Esophagus squamous epithelium (tissue), 5 donors: ENCODE data around the gene RABGEF1. TPM values are rescaled to one million over a fixed set of nuclear protein-coding genes. Genes with fewer than 3 reads are reported as not detected.
"Not testable (repeated sequence)": the region's sequence is repeated elsewhere in the genome, so short reads cannot be mapped to it uniquely, and the experiment has no call there.

Experiments
- DNase-seq: peaks from one replicate; lab custom pipeline; 2025; lab: John Stamatoyannopoulos, UW
- H3K27ac ChIP-seq, 4 donors: fragments of 200-600 bp; sonication (generic); one replicate each; pipeline ENCODE4 v1.5.1; 2016 to 2019; ENCODE audit warnings: mild to moderate bottlenecking in 1 of 4
- H3K27me3 ChIP-seq, 4 donors: fragments of 200-600 bp; sonication (generic); 1 replicate in 3 of 4; 2 replicates in 1 of 4; pipeline versions ENCODE4 v1.5.1 to v1.6.0; 2017 to 2021; ENCODE audit warnings: antibody characterized with exemption in 1 of 4
- H3K36me3 ChIP-seq, 3 donors: fragments of 200-600 bp; sonication (generic); one replicate each; pipeline ENCODE4 v1.5.1; 2016 to 2019
- H3K4me1 ChIP-seq, 3 donors: fragments of 200-600 bp; sonication (generic); one replicate each; pipeline ENCODE4 v1.5.1; 2017 to 2019
- H3K4me3 ChIP-seq, 4 donors: fragments of 200-600 bp; sonication (generic); 1 replicate in 3 of 4; 2 replicates in 1 of 4; pipeline ENCODE4 v1.5.1; 2016 to 2019; ENCODE audit warnings: mild to moderate bottlenecking in 2 of 4, moderate library complexity in 1 of 4
- H3K9me3 ChIP-seq, 3 donors: fragments of 200-600 bp; sonication (generic); one replicate each; pipeline ENCODE4 v1.5.1; 2016 to 2019
- POLR2A ChIP-seq, 4 donors: fragments of 450-650 bp; IDR thresholded peaks; one replicate each; pipeline ENCODE4 v1.6.1; 2017; ENCODE audit warnings: antibody characterized with exemption in 4 of 4, mild to moderate bottlenecking in 4 of 4, moderate library complexity in 3 of 4
- WGBS, 2 donors: methylation state at CpG; one replicate each; pipeline ENCODE4 v1.1.5; 2018; 5-methylcytosine and 5-hydroxymethylcytosine counted together
- intact Hi-C: fragments of 100-400 bp; cut with DNase I; formaldehyde crosslinking; loops from one replicate; pipeline ENCODE4 v1.15.0; 2022
- total RNA-seq, 4 donors: library from RNA; depleted of rRNA; stranded (reverse); fragments of >200 nt; gene quantifications; one replicate each; pipeline ENCODE4 v1.1.0, GENCODE V29; 2016
- TF ChIP-seq, protein P1 (sequence below), 6 experiments: fragments of 450-650 bp in 4 of 6; fragments of 200-600 bp in 2 of 6; sonication (generic) in 2 of 6; IDR thresholded peaks; one replicate each; pipeline ENCODE4 v1.5.1; 2016 to 2019; ENCODE audit warnings: antibody characterized with exemption in 6 of 6, mild to moderate bottlenecking in 4 of 6, moderate library complexity in 4 of 6
- donor health status: DM: yes; HTN: yes; CAD: no.

The RABGEF1 gene
- total RNA-seq, 4 donors from 2014 or later, result 27.8 to 48.9 (median 33.5) TPM

GRCh38 chr7:66707825-66708224, 32.7 kb upstream of the RABGEF1 start:
- H3K9me3 ChIP-seq, result no peaks in the 10 kb centered on the region
- intact Hi-C loops, result no loop called here
- H3K4me1 ChIP-seq, result no peaks in the 10 kb centered on the region
- H3K27ac ChIP-seq, result no peak overlapping the region
- peaks cover 0 to 59% (median 0%) of the 10 kb centered on the region in 3 donors for H3K36me3 ChIP-seq
- no peaks in the 10 kb centered on the region for H3K27me3 ChIP-seq
- TF ChIP-seq, protein P1, sequence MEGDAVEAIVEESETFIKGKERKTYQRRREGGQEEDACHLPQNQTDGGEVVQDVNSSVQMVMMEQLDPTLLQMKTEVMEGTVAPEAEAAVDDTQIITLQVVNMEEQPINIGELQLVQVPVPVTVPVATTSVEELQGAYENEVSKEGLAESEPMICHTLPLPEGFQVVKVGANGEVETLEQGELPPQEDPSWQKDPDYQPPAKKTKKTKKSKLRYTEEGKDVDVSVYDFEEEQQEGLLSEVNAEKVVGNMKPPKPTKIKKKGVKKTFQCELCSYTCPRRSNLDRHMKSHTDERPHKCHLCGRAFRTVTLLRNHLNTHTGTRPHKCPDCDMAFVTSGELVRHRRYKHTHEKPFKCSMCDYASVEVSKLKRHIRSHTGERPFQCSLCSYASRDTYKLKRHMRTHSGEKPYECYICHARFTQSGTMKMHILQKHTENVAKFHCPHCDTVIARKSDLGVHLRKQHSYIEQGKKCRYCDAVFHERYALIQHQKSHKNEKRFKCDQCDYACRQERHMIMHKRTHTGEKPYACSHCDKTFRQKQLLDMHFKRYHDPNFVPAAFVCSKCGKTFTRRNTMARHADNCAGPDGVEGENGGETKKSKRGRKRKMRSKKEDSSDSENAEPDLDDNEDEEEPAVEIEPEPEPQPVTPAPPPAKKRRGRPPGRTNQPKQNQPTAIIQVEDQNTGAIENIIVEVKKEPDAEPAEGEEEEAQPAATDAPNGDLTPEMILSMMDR (IDR thresholded peaks at IDR 0.05), result no peak
- no peak overlapping the region for H3K4me3 ChIP-seq
- DNase-seq, result no peak

GRCh38 chr7:66710752-66711151, 29.8 kb upstream of the RABGEF1 start:
- H3K9me3 ChIP-seq, DNase-seq, H3K27me3 ChIP-seq, H3K4me1 ChIP-seq, H3K4me3 ChIP-seq, intact Hi-C loops, H3K27ac ChIP-seq: not testable (repeated sequence)
- H3K36me3 ChIP-seq, result peaks cover 0 to 76% (median 5%) of the 10 kb centered on the region in 3 donors
- WGBS, 2 donors, result 89 to 92% methylated on average over 4 of the region's 4 CpGs

DNA sequence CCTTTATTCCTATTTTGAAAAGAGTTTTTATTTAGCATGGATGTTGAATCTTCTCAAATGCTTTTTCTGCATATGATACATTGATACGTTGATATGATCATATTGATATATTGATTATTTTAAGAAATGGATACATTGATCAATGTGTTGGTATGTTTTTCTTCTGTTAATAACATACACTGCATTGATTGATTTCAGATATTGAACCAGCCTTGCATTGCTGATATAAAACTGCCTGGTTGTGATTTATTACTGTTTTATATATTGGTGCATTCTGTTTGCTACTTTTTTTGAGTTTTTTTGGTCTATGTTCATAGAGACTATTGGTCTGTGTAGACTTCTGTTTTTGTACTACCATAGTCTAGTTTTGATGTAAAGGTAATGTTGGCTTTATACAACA, 26.8 kb upstream of the RABGEF1 start:
- peaks cover 0 to 89% (median 10%) of the 10 kb centered on the region in 3 donors for H3K36me3 ChIP-seq
- no peak for DNase-seq
- no peak overlapping the region for H3K4me3 ChIP-seq
- 90 to 92% methylated on average over 1 of the region's 1 CpG for WGBS, 2 donors
- H3K4me1 ChIP-seq, result no peaks in the 10 kb centered on the region
- intact Hi-C loops, result no loop called here
- no peaks in the 10 kb centered on the region for H3K27me3 ChIP-seq
- H3K9me3 ChIP-seq, result peaks cover 0 to 4% (median 3%) of the 10 kb centered on the region in 3 donors
- TF ChIP-seq POLR2A (IDR thresholded peaks at IDR 0.05), result no peak
- TF ChIP-seq, protein P1 (IDR thresholded peaks at IDR 0.05), result no peak
- no peak overlapping the region for H3K27ac ChIP-seq

DNA sequence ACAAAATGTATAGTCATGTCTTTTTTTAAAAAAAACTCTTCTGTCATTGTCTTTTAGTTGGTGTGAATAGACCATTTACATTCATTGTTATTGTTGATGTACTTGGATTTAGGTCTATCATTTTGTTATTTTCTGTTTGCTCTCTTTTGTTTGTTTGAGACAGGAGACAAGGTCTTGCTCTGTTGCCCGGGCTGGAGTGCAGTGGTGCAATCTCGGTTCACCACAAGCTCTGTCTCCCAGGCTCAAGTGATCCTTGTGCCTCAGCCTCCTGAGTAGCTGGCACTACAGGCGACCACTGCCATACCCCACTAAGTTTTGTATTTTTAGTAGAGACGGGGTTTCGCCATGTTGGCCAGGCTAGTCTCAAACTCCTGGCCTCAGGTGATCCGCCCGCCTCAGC, 23.9 kb upstream of the RABGEF1 start:
- H3K4me3 ChIP-seq, H3K27me3 ChIP-seq, H3K4me1 ChIP-seq, H3K9me3 ChIP-seq, H3K27ac ChIP-seq, DNase-seq, intact Hi-C loops: not testable (repeated sequence)
- H3K36me3 ChIP-seq, result peaks cover 0 to 74% (median 10%) of the 10 kb centered on the region in 3 donors
- WGBS, 2 donors, result 88 to 97% methylated on average over 7 of the region's 7 CpGs

DNA sequence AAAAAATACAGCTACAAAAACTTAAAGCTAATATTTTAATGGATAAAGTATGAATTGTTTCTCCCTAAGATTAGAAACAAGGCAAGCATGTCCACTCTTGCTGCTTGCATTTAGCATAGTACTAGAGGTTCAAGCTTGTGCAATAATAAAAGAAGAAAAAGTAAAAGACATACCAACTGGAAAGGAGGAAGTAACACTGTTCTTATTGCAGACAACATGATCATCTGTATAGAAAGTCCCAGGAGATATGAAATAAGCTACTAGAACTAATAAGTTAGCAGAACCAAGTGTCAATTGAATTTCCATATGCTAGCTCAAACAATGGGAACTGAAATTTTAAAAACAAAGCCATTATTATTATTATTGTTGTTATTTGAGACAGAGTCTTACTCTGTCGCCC, 20.0 kb upstream of the RABGEF1 start:
- no peaks in the 10 kb centered on the region for H3K27me3 ChIP-seq
- no peak for DNase-seq
- peaks cover 0 to 66% (median 5%) of the 10 kb centered on the region in 3 donors for H3K36me3 ChIP-seq

GRCh38 chr7:66725843-66726242, 14.7 kb upstream of the RABGEF1 start:
- Histone ChIP-seq H3K4me1 (peaks cover 0 to 7% (median 0%) of the 10 kb centered on the region in 3 donors), H3K27ac (peak overlapping the region in 1 of 4 donors; percentile 51), H3K36me3 (peaks cover 0 to 47% (median 0%) of the 10 kb centered on the region in 3 donors), H3K4me3 (no peak overlapping the region), H3K9me3 (peaks cover 0 to 13% (median 6%) of the 10 kb centered on the region in 3 donors), H3K27me3 (no peaks in the 10 kb centered on the region)
- intact Hi-C loops, result no loop called here
- TF ChIP-seq POLR2A (IDR thresholded peaks at IDR 0.05), result no peak
- TF ChIP-seq, protein P1 (IDR thresholded peaks at IDR 0.05), result no peak
- WGBS, 2 donors, result 82 to 90% methylated on average over 1 to 2 of the region's 2 CpGs
- DNase-seq, result no peak

More for the DNA sequence above, 20.0 kb upstream of the RABGEF1 start:
- Histone ChIP-seq H3K9me3 (peaks cover 0 to 13% (median 6%) of the 10 kb centered on the region in 3 donors), H3K4me3 (no peak overlapping the region), H3K4me1 (no peaks in the 10 kb centered on the region), H3K27ac (no peak overlapping the region)
- intact Hi-C loops, result no loop called here
- WGBS, 2 donors, result 89 to 100% methylated on average over 1 of the region's 1 CpG
- TF ChIP-seq, protein P1 (IDR thresholded peaks at IDR 0.05), result no peak
- no peak for TF ChIP-seq POLR2A (IDR thresholded peaks at IDR 0.05)
